HL-60/S4 treated with phorbol 12-myristate 13-acetate at 8.2 ng/mL for 4 days and 3 days (cell line): Measurements from ENCODE around the gene COX6A1.
"Not testable (repeated sequence)": the region's sequence is repeated elsewhere in the genome, so short reads cannot be mapped to it uniquely, and the experiment has no call there.

Experiments
- in situ Hi-C: fragments of 300-500 bp; cut with MboI; formaldehyde crosslinking; loops from 2 replicates; pipeline ENCODE4 v1.15.0; 2022; ENCODE audit warnings: low sequenced_read_pairs

Gene COX6A1

DNA sequence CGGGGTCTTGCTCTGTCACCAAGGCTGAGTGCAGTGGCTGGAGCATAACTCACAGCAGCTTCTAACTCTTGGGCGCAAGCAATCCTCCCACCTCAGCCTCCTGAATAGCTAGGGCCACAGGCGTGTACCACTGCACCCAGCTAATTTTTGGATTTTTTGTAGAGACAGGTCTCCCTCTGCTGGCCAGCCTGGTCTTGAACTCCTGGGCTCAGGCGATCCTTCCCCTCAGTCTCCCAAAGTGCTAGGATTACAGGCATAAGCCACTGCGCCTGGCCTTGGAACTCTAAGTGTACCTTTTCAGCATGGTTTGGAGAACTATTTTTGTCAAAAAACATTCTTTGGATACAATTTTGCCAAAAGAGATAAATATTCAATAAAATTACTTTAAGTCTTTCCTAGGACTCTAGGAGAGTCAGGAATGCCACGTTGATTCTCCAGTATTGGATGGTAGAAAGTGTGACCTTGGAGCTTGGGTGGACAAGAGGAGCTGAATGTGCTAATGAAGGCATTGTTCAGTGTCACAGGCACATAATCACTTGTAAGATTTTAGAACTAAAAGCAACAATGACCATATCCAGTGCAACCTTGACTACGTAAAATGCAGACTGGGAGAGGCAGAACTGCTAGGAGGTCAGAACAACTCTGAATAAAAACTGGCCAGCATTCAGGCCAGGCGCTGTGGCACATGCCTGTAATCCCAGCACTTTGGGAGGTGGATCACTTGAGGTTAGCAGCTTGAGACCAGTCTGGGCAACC, 28.8 kb downstream of the COX6A1 start:
- in situ Hi-C loops, result no loop called here

DNA sequence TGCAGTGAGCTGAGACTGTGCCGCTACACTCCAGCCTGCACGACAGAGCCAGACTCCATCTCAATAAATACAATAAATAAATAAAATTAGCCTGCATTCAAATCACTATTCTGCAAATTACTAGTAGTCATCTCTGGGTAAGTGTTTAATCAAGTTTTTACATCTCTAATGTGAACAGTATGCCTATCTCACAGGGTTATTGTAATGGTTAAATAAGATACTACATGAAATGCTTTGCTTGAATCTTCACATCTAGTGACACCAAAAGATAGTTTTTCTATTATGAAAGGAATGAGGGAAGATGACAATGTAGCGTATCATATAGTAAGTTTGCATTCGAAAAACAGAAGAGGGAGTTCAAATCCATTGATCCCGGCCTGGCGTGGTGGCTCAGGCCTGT, 29.5 kb downstream of the COX6A1 start:
- in situ Hi-C loops, result no loop called here

DNA sequence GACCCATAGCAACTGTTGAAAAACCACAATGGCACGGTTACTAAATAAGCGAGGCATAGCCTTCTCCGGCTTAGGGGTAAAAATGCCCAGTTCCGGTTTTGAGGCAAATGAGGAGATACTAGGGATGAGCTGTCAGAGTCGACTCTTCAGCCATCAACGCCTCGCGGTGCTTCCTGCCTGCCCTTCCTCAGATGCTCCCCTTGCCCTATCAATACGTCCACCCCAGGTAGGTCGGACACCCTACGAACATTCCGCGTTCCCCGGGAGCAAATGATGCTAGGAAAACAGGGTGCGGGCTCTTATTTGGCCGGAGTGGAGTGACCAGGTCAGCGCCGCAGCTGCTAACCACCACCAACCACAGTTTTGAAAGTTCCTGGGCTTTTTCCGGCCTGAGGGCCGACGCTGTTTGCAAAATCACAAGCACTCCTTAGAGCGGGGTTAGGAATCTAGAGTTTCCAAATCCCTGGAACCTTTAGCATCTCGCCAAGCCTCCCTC, 30.5 kb downstream of the COX6A1 start:
- in situ Hi-C loops, result no loop called here

DNA sequence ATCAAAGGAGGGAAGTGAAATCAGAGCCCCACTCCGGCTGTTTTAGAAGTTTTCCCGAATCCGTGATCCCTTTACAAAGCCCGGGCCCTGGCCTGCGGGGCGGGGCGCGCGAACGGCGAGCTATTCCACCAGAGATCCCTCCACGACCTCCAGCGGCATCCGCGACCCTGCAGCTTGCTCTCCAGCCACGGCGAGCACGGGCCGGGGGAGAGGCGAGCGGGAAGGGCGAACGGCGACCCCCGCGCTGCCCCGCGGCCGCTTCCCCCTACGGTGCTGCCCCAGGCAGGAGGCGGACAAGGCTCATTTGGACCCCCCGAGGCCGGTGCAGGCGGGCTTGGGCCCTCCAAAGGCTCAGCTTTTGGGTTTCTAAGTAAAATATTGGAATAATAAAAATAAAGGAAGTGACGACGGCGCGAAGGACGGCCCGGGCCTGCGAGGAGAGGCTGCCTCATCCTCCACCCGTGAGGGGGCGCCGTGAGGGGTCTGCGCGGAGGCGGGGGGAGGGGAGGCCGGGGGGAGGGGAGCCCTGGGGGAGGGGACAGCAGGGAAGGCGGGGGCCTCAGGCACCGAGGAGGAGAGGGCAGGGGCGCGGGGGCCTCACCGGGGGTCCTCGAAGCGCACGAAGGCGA, 31.0 kb downstream of the COX6A1 start:
- in situ Hi-C loops, result no loop called here

DNA sequence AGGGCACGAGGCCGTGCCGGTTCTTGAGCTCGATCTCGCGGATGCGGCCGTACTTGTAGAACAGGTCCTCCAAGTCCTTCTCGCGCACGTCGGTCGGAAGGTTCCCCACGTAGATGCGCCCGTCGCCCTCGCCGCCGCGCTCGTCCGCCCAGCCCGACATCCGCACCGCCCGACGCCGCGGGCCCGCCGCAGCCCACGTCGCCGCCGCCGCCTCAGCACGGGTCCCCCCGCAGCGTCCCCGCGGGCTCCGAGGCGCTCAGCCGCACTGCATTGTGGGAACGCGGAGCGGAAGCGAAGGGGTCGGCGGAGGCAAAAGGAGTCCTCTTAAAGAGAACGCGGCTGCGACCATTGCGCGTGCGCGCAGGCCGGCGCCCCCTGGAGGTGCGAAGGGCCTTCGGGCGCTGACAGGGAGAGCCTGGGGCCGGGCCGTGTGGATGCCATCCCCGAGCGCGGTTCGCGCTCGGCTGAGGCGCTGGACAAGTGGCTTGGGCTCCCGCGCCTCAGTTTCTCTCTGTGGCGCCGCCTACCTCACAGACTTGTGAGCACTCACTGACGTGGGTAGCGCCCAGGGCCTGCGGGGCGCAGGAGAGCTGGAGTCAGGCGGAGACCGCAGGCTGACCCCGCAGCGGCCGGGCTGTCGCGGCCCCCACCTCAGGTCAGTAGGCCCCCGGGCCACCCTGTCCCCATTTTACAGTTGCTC, 31.7 kb downstream of the COX6A1 start, which contains the start of gene SRSF9:
TSS of gene SRSF9 (minus strand) at position 299 of the 700 bp plus-strand sequence. CDS start at position 160, 139 bp downstream.
- in situ Hi-C loops, result no loop called here

DNA sequence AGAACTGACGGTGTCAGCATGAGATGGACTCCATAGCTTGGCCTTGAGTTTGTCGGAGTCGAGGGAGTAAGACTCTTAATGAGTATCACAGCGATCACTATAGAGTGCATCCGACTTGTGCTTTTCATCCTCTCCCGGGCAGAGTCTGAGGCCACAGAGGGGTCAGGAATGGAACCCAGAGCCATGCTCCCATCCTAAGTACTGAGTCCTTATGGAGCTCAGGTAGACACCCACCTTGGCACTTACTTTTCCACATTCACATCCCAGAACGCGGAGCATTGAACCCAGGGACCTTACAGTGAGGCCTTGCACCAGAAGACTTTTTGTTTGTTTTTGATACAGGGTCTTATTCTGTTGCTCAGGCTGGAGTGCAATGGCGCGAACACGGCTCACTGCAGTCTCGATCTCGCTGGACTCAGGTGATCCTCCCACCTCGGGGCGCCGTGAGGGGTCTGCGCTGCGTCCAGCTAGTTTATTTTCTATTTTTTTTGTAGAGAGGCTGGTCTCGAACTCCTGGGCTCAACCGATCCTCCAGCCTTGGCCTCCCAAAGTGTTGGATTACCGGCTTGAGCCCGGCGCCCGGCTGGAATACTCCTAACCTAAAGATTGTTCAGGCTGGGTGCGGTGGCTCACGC, 32.4 kb downstream of the COX6A1 start:
- in situ Hi-C loops, result no loop called here

DNA sequence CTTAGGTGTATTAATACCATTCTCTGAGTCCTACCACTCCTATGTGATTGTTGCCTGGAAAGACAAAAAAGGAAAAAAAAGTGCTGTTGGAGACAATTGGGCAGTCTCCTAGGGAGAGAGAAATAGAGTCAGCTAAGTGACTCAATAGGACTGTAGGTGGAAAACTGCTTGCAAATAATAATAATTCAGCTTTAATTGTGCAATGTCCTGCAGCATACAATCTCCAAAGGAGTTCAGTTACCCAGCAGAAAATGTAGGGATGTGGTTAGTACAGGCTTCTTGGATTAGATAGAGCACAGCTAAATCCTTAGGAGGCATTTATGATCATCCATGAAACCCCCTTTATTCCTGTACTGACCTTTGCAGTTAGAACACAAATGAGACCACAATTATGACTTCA, 34.6 kb downstream of the COX6A1 start:
- in situ Hi-C loops, result no loop called here

DNA sequence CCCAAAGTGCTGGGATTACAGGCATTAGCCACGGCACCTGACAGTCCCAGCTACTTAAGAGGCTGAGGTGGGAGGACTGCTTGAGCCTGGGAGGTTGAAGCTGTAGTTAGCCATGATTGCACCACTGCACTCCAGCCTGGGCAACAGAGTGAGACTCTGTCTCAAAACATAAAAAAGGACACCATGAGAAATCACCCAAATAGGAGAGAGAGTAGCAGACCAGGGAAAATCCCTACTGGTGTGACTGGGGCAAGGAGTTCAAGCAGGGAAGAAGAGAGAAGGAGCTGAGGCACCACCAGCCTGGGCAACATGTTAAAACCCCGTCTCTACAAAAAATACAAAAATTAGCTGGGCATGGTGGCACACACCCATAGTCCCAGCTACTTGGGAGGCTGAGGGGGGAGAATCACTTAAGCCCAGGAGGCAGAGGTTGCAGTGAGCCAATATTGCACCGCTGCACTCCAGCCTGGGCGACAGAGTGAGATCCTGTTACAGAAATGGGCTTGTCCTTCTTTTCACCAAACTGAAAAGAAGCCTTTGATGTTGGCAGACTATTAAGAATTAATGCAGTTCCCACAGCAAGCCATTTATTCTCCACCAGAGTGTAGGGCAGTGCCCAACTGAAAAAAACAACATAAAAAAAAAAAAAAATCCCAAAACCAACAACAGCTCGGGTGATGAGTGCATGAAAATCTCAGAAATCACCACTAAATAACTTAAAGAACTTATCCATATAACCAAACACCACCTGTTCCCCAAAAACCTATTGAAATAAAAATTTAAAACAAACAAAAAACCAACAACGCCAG, 36.1 kb downstream of the COX6A1 start:
- in situ Hi-C loops, result no loop called here

DNA sequence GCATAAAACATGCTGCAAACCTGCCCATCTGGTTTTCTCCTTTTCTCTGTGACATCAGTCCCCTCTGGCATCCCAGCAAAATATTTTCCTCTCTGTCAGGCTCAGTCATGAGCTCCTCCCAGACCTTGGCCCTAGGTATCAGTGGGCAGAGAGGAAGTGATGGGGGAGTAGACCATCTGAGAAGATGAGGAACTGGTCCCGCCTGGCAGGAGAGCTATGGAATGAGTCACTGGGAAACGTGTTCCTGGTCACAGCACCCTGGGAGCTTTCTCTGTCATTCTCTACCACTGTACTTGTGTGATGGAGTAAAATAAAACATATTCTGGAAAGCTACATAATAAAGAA, 36.7 kb downstream of the COX6A1 start:
- in situ Hi-C loops, result no loop called here

DNA sequence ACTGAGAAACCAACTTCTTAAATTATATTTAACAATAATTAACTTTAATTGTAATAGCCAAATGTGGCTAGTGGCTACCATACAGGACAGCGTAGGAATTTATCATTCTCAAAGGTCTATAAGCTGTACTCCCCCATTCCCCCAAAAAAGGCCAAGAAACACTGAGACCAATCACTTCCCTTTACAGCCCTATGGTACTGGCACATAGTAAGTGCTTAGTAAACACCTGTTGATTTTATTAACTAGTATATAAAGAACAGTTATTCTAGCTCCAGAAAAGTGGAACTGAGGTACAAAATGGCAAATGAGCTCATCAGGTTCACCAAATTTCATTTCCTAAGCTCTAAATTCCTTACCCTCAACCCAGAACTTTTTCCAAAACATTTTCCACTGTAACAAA, 37.7 kb downstream of the COX6A1 start:
- in situ Hi-C loops, result no loop called here

DNA sequence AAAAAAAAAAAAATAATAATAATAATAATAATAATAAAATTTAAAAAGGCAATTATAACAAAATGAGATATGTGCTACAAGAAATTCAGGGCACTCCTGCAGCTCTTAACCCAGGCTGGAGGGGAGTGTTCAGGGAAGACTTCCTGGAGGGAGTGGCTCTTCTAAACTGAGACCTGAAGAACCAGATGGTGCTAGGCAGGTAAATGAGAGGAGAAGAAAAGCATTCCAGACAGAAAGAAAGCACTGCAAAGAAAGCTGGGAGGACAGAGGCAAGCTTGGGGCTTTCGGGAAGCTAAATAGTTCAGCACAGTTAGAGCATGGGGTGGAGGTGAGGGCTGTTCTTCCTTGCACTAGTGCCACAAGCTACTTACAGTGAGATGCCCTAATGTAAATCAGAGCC, 41.5 kb downstream of the COX6A1 start:
- in situ Hi-C loops, result no loop called here

DNA sequence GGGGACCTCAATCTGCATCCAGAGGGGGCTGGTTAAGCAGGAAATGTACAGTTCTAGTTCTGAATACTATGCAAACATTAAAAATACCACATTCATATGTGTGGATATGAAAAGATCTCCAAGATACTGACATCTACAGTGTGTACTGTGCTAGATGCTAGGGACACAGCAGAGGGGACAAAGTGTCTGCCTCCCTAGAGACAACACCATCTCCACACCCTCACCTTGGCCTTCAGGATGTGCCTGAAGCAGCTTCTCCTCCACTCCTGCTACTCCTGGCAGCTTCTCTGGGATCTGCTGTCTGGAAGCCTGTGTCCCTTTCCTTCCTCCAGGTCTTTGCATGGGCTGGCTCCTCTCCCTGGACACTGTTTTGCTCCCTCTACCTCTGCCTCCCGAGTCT, 42.3 kb downstream of the COX6A1 start:
- in situ Hi-C loops, result no loop called here

DNA sequence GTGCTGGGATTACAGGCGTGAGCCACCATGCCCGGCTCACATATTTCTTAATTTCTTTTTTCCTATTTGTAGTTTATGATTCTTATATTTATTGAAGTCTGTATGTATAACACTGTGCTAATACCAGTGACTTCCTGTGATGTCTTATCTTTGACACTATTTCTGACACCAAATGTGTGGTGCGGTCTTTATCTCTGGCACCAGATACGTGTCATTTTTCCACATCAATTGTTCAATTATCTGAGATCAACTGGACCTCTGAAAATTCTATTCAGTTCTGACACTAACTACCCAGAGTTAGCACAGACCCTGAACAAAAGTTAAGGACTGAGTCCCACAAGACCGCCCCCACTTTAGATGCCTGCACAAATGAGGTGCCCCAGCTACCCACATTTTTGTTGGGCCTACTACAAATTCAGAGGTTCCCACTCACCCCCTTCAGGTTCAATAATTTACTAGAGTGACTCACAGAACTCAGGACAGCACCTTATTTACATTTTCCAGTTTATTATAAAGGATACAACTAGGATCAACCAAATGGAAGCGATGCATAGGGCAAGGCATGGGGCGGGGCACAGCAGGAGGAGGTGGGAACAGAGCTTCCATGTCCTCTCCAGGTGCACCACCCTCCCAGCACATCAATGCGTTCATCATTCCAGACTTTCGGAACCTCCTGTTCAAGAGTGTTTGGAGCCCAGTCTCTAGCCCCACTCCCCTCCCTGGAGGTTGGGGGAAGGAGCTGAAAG, 43.3 kb downstream of the COX6A1 start:
- in situ Hi-C loops, result no loop called here

DNA sequence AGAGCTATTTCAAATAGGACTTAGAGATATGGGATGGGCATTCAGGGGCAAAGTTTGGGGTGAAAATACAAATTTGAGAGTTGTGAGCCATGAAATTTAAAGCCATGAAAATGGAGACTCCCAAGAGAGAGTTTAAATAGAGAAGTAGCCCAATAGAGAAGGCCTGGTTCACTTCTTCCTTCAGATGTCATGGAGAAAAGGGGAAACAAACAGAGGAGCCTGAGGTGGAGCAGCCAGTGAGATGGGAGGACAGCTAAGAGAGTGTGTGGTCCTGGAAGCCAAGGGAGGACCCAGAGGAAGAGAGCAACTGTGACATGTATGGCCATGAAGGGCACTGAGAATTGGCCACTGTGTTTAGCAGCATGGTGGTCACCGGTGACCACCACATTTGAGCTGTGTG, 45.7 kb downstream of the COX6A1 start:
- in situ Hi-C loops, result no loop called here

DNA sequence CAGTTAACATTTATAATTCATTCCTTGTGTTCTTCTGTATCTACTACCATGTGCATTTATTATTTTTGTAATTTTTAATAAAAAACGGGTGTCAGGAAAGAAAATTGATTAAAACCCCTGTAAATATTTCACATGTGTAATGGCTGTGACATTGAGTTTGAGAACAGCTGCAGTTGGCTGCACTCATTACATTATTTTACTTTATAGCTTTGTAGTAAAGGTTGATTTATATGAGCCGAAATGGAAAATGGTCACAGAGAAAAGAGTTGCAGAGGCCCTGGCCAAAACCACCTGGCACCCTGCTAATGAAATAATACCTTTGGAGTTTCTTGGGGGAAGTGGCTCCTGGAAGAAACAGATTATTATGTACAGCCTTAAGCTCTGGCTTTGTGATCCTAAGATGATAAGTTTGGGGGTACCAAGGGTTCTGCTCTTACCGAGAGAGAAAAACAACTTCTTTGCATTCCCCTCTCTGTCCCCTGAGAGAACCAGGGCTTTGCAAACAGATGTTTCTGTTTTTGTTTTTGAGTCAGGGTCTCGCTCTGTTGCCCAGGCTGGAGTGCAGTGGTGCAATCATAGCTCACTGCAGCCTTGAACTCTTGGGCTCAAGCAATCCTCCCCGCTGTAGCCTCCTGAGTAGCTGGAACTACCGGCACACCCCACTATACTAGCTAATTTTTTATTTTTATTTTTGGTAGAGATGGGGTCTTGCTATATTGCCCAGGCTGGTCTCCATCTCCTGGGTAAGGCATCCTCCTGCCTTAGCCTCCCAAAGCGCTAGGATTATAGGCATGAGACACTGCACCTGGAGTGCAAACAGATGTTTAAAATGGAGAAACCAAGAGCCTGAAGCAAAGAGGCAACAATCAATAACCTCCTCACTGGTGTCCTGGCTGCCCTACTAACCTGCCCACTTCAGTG, 48.3 kb downstream of the COX6A1 start:
- in situ Hi-C loops, result no loop called here

DNA sequence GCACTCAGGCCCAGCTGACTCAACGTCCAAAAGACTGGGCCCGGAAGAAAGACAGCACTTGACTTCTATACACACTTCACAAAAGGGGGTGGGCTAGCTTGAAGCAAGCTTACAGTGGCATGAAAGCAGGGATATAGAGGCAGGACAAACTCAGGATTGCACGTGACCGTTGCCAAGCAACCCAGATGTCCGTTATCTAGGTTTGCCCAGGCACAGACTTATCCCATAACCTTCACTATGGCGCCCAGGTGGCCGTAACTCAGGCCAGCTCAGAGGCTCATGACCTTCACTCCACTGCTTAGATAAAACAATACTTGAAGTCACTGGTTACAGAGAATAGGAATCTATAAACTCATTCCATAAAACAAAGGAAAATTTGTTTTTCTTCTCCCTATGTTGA, 49.6 kb downstream of the COX6A1 start:
- in situ Hi-C loops, result not testable (repeated sequence)

DNA sequence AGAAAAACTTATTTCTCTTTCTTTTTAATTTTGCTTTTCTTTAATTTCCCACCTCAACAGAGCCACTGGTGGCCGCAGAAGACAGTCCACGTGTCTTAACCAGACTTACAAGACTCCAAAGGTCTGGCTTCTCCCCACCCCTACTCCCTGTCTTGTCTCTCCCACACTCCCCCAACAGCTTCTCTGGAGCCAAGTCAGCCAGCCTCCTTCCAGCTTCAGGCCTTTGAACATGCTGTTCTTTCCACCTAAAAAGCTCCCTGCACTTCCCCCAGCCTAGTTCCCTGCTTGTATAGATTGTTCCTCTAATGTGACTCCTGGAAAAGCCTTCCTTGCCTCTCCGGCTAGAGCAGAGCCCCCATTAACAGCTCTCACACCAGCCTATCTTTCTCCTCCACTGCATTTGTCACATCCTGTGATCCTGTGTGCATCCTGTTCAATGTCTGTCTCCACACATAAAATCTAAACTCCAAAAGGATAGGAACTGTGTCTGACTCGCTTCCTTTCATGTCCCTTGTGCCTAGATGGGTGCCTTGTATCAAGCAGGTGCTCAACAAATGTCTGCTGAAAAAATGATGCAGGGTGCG, 50.2 kb downstream of the COX6A1 start:
- in situ Hi-C loops, result no loop called here

DNA sequence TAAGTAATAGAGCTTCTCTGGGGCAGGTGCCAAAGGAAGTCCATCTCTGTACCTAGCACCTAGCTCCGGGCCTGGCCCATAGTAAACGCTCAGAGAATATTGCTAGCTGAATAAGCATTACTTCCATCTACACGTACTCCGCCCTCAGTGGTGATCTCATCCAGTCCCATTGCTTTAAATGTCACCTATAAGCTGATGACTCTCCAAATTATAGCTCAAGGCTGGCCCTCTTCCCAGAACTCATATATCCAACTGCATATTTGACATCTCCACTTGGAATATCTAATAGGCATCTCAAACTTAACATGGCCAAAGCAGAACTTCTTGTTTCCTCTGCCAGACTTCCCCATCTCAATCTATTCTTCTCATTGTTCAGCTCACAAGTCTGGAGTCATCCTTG, 51.1 kb downstream of the COX6A1 start:
- in situ Hi-C loops, result no loop called here

DNA sequence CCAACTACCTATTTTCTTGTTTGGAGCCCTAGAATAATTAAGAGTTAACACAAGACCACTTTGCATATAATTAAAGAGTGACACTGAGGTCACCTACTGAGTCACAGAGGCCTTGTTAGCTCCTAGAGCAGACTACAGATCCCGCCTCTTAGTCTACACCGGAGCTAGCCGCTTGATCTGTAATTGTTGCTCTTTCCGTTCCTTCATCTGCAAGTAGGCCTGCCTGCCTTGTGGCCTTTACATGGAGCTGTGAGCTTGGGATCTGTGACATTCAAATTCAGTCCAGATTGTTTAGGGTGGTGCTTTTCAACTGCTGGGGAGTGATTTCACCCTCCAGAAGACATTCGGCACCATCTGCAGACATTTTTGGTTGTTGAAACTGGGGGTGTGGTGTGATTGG, 52.4 kb downstream of the COX6A1 start:
- in situ Hi-C loops, result no loop called here
